ENCODE results near the gene ADAMTS17.

Gene ADAMTS17

GRCh38 chr15:100266166-100266565 is 75.6 kb downstream of the ADAMTS17 start:
- TF ChIP-seq CTCF (IDR thresholded peaks at IDR 0.05; ENCODE audit: unreplicated experiment in 3 of 3), result no peak
- Mint-ChIP-seq H3K36me3 (ENCODE audit: low read depth) (peaks cover 3% of the 10 kb centered on the region), H3K9me3 (peaks cover 4% of the 10 kb centered on the region), H3K27me3 (ENCODE audit: low read depth) (no peaks in the 10 kb centered on the region), H3K4me1 (peaks cover 5% of the 10 kb centered on the region), H3K27ac (no peak overlapping the region), H3K4me3 (no peak overlapping the region)

GRCh38 chr15:100265641-100266035 is 76.1 kb downstream of the ADAMTS17 start:
- Mint-ChIP-seq H3K36me3 (ENCODE audit: low read depth) (peaks cover under 1% of the 10 kb centered on the region), H3K4me1 (peaks cover 5% of the 10 kb centered on the region), H3K27ac (no peak overlapping the region), H3K4me3 (no peak overlapping the region), H3K9me3 (no peaks in the 10 kb centered on the region), H3K27me3 (ENCODE audit: low read depth) (no peaks in the 10 kb centered on the region)
- no peak for TF ChIP-seq CTCF (IDR thresholded peaks at IDR 0.05; ENCODE audit: unreplicated experiment in 3 of 3)

GRCh38 chr15:100264994-100265640 is 76.7 kb downstream of the ADAMTS17 start:
- Mint-ChIP-seq H3K4me3 (no peak overlapping the region), H3K27me3 (ENCODE audit: low read depth) (no peaks in the 10 kb centered on the region), H3K9me3 (no peaks in the 10 kb centered on the region), H3K36me3 (ENCODE audit: low read depth) (no peaks in the 10 kb centered on the region), H3K4me1 (peaks cover 5% of the 10 kb centered on the region), H3K27ac (no peak overlapping the region)
- TF ChIP-seq CTCF (IDR thresholded peaks at IDR 0.05; ENCODE audit: unreplicated experiment in 3 of 3), result no peak

- H3K27ac Mint-ChIP-seq, result no peak overlapping the region
- H3K27me3 Mint-ChIP-seq (ENCODE audit: low read depth), result no peaks in the 10 kb centered on the region
These were observed 77.9 kb downstream of the ADAMTS17 start for GRCh38 chr15:100263721-100264455.

GRCh38 chr15:100263031-100263430 is 78.7 kb downstream of the ADAMTS17 start:
- no peaks in the 10 kb centered on the region for H3K27me3 Mint-ChIP-seq (ENCODE audit: low read depth)

More at GRCh38 chr15:100263721-100264455, 77.9 kb downstream of the ADAMTS17 start:
- Mint-ChIP-seq H3K9me3 (no peaks in the 10 kb centered on the region), H3K4me1 (peaks cover 5% of the 10 kb centered on the region), H3K36me3 (ENCODE audit: low read depth) (no peaks in the 10 kb centered on the region), H3K4me3 (no peak overlapping the region)
- no peak for TF ChIP-seq CTCF (IDR thresholded peaks at IDR 0.05; ENCODE audit: unreplicated experiment in 3 of 3)

More at GRCh38 chr15:100263031-100263430, 78.7 kb downstream of the ADAMTS17 start:
- no peak for TF ChIP-seq CTCF (IDR thresholded peaks at IDR 0.05; ENCODE audit: unreplicated experiment in 3 of 3)
- peaks cover 5% of the 10 kb centered on the region for H3K4me1 Mint-ChIP-seq
- no peaks in the 10 kb centered on the region for H3K36me3 Mint-ChIP-seq (ENCODE audit: low read depth)
- no peak overlapping the region for H3K4me3 Mint-ChIP-seq
- peaks cover 3% of the 10 kb centered on the region for H3K9me3 Mint-ChIP-seq
- H3K27ac Mint-ChIP-seq, result no peak overlapping the region

Data from nephron (organoid).